ENCODE data around the gene UBXN10. TPM values are rescaled to one million over a fixed set of nuclear protein-coding genes. Genes with fewer than 3 reads are reported as not detected.
"Not testable (repeated sequence)": the region's sequence is repeated elsewhere in the genome, so short reads cannot be mapped to it uniquely, and the experiment has no call there.

UBXN10 gene
- total RNA-seq, 1 donor from 2014 or later, result 1.4 TPM

- intact Hi-C loops (cut with micrococcal nuclease), result no loop called here
Observed at GRCh38 chr1:20229171-20229570, 43.3 kb downstream of the UBXN10 start.

GRCh38 chr1:20232564-20232963, 46.7 kb downstream of the UBXN10 start:
- intact Hi-C loops (cut with micrococcal nuclease), result not testable (repeated sequence)

GRCh38 chr1:20233394-20233793, 47.5 kb downstream of the UBXN10 start:
- intact Hi-C loops (cut with micrococcal nuclease), result loop anchor here (1.0 kb wide), 1 partner anchor 260 kb away; no protein-coding TSS in a partner anchor

- intact Hi-C loops (cut with micrococcal nuclease), result loop anchor here (1.0 kb wide), 1 partner anchor 259 kb away; no protein-coding TSS in a partner anchor
Observed at GRCh38 chr1:20233866-20234265, 48.0 kb downstream of the UBXN10 start.

- intact Hi-C loops (cut with micrococcal nuclease), result no loop called here
Observed at GRCh38 chr1:20234788-20235535, 49.1 kb downstream of the UBXN10 start.

- intact Hi-C loops (cut with micrococcal nuclease), result no loop called here
Observed at GRCh38 chr1:20237646-20238045, 51.8 kb downstream of the UBXN10 start.

GRCh38 chr1:20240012-20240411, 54.1 kb downstream of the UBXN10 start:
- intact Hi-C loops (cut with micrococcal nuclease), result no loop called here

GRCh38 chr1:20242890-20243479, 57.1 kb downstream of the UBXN10 start:
- intact Hi-C loops (cut with micrococcal nuclease), result no loop called here

Other genes starting within 250 kb of the UBXN10 start
- gene PLA2G2A, start 206.5 kb upstream of the UBXN10 start, total RNA-seq, result not detected in 2 replicates
- not detected in 2 replicates for gene PLA2G5, start 115.9 kb upstream of the UBXN10 start, total RNA-seq
- gene PLA2G2D, start 66.6 kb upstream of the UBXN10 start, total RNA-seq, result not detected in 2 replicates
- gene PLA2G2F, start 46.8 kb upstream of the UBXN10 start, total RNA-seq, result not detected in 2 replicates
- 0.51 and 1.0 TPM in 2 replicates for gene PLA2G2C, start 422 bp downstream of the UBXN10 start, total RNA-seq
- not detected in 2 replicates for gene VWA5B1, start 104.8 kb downstream of the UBXN10 start, total RNA-seq

Measured in T-helper 1 cell treated with Interleukin-12 subunit alpha and Interleukin-12 subunit beta and Interleukin-4 antibody, amounts not matched to agents 30 ng/mL and 1 ng/mL, for 36 hours (primary cell).